ENCODE results near the gene BRD3. TPM values are rescaled to one million over a fixed set of nuclear protein-coding genes. Genes with fewer than 3 reads are reported as not detected.
"Not testable (repeated sequence)": the region's sequence is repeated elsewhere in the genome, so short reads cannot be mapped to it uniquely, and the experiment has no call there.

Gene BRD3
- total RNA-seq, 2 experiments from 2014 or later, result 33.3 to 43.5 TPM

- CTCF ChIA-PET, result not testable (repeated sequence)
Observed at GRCh38 chr9:134075689-134076088, 7.9 kb upstream of the BRD3 start.

GRCh38 chr9:134073500-134073899 lies 5.7 kb upstream of the BRD3 start:
- H3K27ac Mint-ChIP-seq, result no peak overlapping the region
- no peak overlapping the region for H3K4me3 Mint-ChIP-seq
- H3K36me3 Mint-ChIP-seq, result no peaks in the 10 kb centered on the region
- DNase-seq (no peak), ATAC-seq (no peak)
- H3K27me3 Mint-ChIP-seq, result peaks cover 46% of the 10 kb centered on the region
- CTCF ChIA-PET, result no interaction called here
- H3K4me1 Mint-ChIP-seq, result peaks cover 7% of the 10 kb centered on the region
- peaks cover 6% of the 10 kb centered on the region for H3K9me3 Mint-ChIP-seq (ENCODE audit: low read depth)

More at GRCh38 chr9:134075689-134076088, 7.9 kb upstream of the BRD3 start:
- H3K9me3 Mint-ChIP-seq (ENCODE audit: low read depth); H3K4me1 Mint-ChIP-seq; H3K4me3 Mint-ChIP-seq; DNase-seq; ATAC-seq; H3K36me3 Mint-ChIP-seq; H3K27ac Mint-ChIP-seq: not testable (repeated sequence)
- H3K27me3 Mint-ChIP-seq, result peaks cover 25% of the 10 kb centered on the region

- H3K27ac Mint-ChIP-seq; H3K4me1 Mint-ChIP-seq; DNase-seq; H3K9me3 Mint-ChIP-seq (ENCODE audit: low read depth); H3K4me3 Mint-ChIP-seq; H3K36me3 Mint-ChIP-seq; ATAC-seq; CTCF ChIA-PET: not testable (repeated sequence)
- peaks cover 46% of the 10 kb centered on the region for H3K27me3 Mint-ChIP-seq
Observed at GRCh38 chr9:134072683-134073082, 4.9 kb upstream of the BRD3 start.

- Mint-ChIP-seq H3K4me3 (no peak overlapping the region), H3K4me1 (peaks cover 12% of the 10 kb centered on the region), H3K27me3 (peaks cover 42% of the 10 kb centered on the region), H3K9me3 (ENCODE audit: low read depth) (no peaks in the 10 kb centered on the region), H3K36me3 (no peaks in the 10 kb centered on the region), H3K27ac (no peak overlapping the region)
- ATAC-seq (no peak), DNase-seq (no peak)
- CTCF ChIA-PET, result interaction anchor here (1.1 kb wide), 1 partner anchor 28 kb away, joined by 3 read pairs; no protein-coding TSS in a partner anchor
Observed at GRCh38 chr9:134071149-134071548, 3.3 kb upstream of the BRD3 start.

GRCh38 chr9:134069480-134070399 lies 1.9 kb upstream of the BRD3 start:
- Mint-ChIP-seq H3K36me3 (no peaks in the 10 kb centered on the region), H3K4me1 (peaks cover 23% of the 10 kb centered on the region), H3K9me3 (ENCODE audit: low read depth) (no peaks in the 10 kb centered on the region), H3K4me3 (peak overlapping the region; percentile 76), H3K27ac (peak overlapping the region; percentile 85), H3K27me3 (peaks cover 41% of the 10 kb centered on the region)
- DNase-seq (peak; percentile 40), ATAC-seq (no peak)
- CTCF ChIA-PET, result interaction anchor here (1.4 to 1.8 kb wide), 2 partner anchors 43 to 77 kb away, joined by 7 to 11 read pairs; partner anchors contain the start of gene BRD3OS

- Mint-ChIP-seq H3K4me3 (peak overlapping the region; percentile 76), H3K36me3 (no peaks in the 10 kb centered on the region), H3K9me3 (ENCODE audit: low read depth) (no peaks in the 10 kb centered on the region), H3K27me3 (peaks cover 35% of the 10 kb centered on the region), H3K27ac (peak overlapping the region; percentile 85), H3K4me1 (peaks cover 23% of the 10 kb centered on the region)
- ATAC-seq, result no peak
- CTCF ChIA-PET, result interaction anchor here (0.8 to 1.8 kb wide), 3 partner anchors 30 to 78 kb away, joined by 6 to 11 read pairs (median 7); partner anchors contain the start of gene BRD3OS
- no peak for DNase-seq
Observed at GRCh38 chr9:134068744-134069479, 1.1 kb upstream of the BRD3 start.

- H3K9me3 Mint-ChIP-seq (ENCODE audit: low read depth), result no peaks in the 10 kb centered on the region
- peak overlapping the region; percentile 77 for H3K4me3 Mint-ChIP-seq
- CTCF ChIA-PET, result interaction anchor here (1.3 to 2.1 kb wide), 4 partner anchors 16 to 97 kb away, joined by 3 to 9 read pairs (median 6); partner anchors contain the start of genes BRD3OS and RNU6ATAC
- H3K27me3 Mint-ChIP-seq, result peaks cover 33% of the 10 kb centered on the region
- DNase-seq (peak; percentile 51), ATAC-seq (peak; percentile 7)
- peaks cover 23% of the 10 kb centered on the region for H3K4me1 Mint-ChIP-seq
- H3K36me3 Mint-ChIP-seq, result no peaks in the 10 kb centered on the region
- H3K27ac Mint-ChIP-seq, result peak overlapping the region; percentile 92
Observed at GRCh38 chr9:134066913-134067851, 644 bp downstream of the BRD3 start.

GRCh38 chr9:134066526-134066912 lies 1.3 kb downstream of the BRD3 start:
- Mint-ChIP-seq H3K9me3 (ENCODE audit: low read depth) (no peaks in the 10 kb centered on the region), H3K36me3 (no peaks in the 10 kb centered on the region), H3K4me3 (peak overlapping the region; percentile 77), H3K27ac (peak overlapping the region; percentile 92), H3K4me1 (peaks cover 23% of the 10 kb centered on the region), H3K27me3 (peaks cover 28% of the 10 kb centered on the region)
- no peak for ATAC-seq
- DNase-seq, result no peak
- CTCF ChIA-PET, result interaction anchor here (0.9 to 2.1 kb wide), 6 partner anchors 15 to 98 kb away, joined by 3 to 9 read pairs (median 4); partner anchors contain the start of genes BRD3OS and RNU6ATAC

GRCh38 chr9:134065612-134066419 lies 2.0 kb downstream of the BRD3 start:
- peaks cover 23% of the 10 kb centered on the region for H3K4me1 Mint-ChIP-seq
- CTCF ChIA-PET, result interaction anchor here (0.9 to 2.1 kb wide), 6 partner anchors 14 to 98 kb away, joined by 3 to 9 read pairs (median 4); partner anchors contain the start of genes BRD3OS and RNU6ATAC
- no peaks in the 10 kb centered on the region for H3K36me3 Mint-ChIP-seq
- ATAC-seq (peak; percentile 34), DNase-seq (peak; percentile 88)
- peak overlapping the region; percentile 92 for H3K27ac Mint-ChIP-seq
- peaks cover 21% of the 10 kb centered on the region for H3K27me3 Mint-ChIP-seq
- H3K9me3 Mint-ChIP-seq (ENCODE audit: low read depth), result no peaks in the 10 kb centered on the region
- H3K4me3 Mint-ChIP-seq, result peak overlapping the region; percentile 77

GRCh38 chr9:134064711-134065110 lies 3.1 kb downstream of the BRD3 start:
- Mint-ChIP-seq H3K9me3 (ENCODE audit: low read depth) (no peaks in the 10 kb centered on the region), H3K36me3 (no peaks in the 10 kb centered on the region), H3K4me1 (peaks cover 32% of the 10 kb centered on the region), H3K4me3 (no peak overlapping the region), H3K27ac (no peak overlapping the region), H3K27me3 (peaks cover 10% of the 10 kb centered on the region)
- DNase-seq (no peak), ATAC-seq (no peak)
- CTCF ChIA-PET, result interaction anchor here (1.0 kb wide), 1 partner anchor 104 kb away, joined by 3 read pairs; no protein-coding TSS in a partner anchor

- H3K4me3 Mint-ChIP-seq, result no peak overlapping the region
- no peaks in the 10 kb centered on the region for H3K9me3 Mint-ChIP-seq (ENCODE audit: low read depth)
- DNase-seq (no peak), ATAC-seq (no peak)
- no peaks in the 10 kb centered on the region for H3K36me3 Mint-ChIP-seq
- CTCF ChIA-PET, result interaction anchor here (1.0 kb wide), 1 partner anchor 105 kb away, joined by 3 read pairs; no protein-coding TSS in a partner anchor
- H3K27me3 Mint-ChIP-seq, result peaks cover 1% of the 10 kb centered on the region
- peaks cover 27% of the 10 kb centered on the region for H3K4me1 Mint-ChIP-seq
- H3K27ac Mint-ChIP-seq, result no peak overlapping the region
Observed at GRCh38 chr9:134063571-134064450, 4.0 kb downstream of the BRD3 start.

Data from activated CD8-positive, alpha-beta memory T cell treated with anti-CD3 and anti-CD28 coated beads, Interleukin-2, amount 10 ng/mL, durations not matched to agents 7 days and 5 days (primary cell).